GM12801 (cell line): ENCODE data around the gene MUC6.

Source experiments
- CTCF ChIP-seq: IDR thresholded peaks from one replicate; pipeline ENCODE4 v1.5.1; 2011; ENCODE audit warnings: control low read depth; ENCODE audit not compliant: insufficient read length; ENCODE audit errors: extremely low read depth

The MUC6 gene

GRCh38 chr11:1005928-1006327 lies 30.6 kb downstream of the MUC6 start:
- no peak for TF ChIP-seq CTCF

- TF ChIP-seq CTCF: no peak
These were observed 33.4 kb downstream of the MUC6 start for GRCh38 chr11:1003159-1003558.

- TF ChIP-seq CTCF: no peak
These were observed 34.0 kb downstream of the MUC6 start for GRCh38 chr11:1002406-1002984.

- no peak for TF ChIP-seq CTCF
These were observed 34.7 kb downstream of the MUC6 start for GRCh38 chr11:1001617-1002405.

GRCh38 chr11:1000357-1001278 lies 35.9 kb downstream of the MUC6 start:
- no peak for TF ChIP-seq CTCF

- no peak for TF ChIP-seq CTCF
These were observed 37.5 kb downstream of the MUC6 start for GRCh38 chr11:999009-999408.

- TF ChIP-seq CTCF: no peak
These were observed 38.6 kb downstream of the MUC6 start for GRCh38 chr11:997907-998306.
